GM19238 (cell line): ENCODE results near the gene KCND2.
"Not testable (repeated sequence)": the region's sequence is repeated elsewhere in the genome, so short reads cannot be mapped to it uniquely, and the experiment has no call there.

ENCODE experiments used
- DNase-seq: peaks from one replicate; pipeline ENCODE4 v3.0.0; 2011; ENCODE audit warnings: low spot score; ENCODE audit not compliant: insufficient read length

Gene KCND2

DNA sequence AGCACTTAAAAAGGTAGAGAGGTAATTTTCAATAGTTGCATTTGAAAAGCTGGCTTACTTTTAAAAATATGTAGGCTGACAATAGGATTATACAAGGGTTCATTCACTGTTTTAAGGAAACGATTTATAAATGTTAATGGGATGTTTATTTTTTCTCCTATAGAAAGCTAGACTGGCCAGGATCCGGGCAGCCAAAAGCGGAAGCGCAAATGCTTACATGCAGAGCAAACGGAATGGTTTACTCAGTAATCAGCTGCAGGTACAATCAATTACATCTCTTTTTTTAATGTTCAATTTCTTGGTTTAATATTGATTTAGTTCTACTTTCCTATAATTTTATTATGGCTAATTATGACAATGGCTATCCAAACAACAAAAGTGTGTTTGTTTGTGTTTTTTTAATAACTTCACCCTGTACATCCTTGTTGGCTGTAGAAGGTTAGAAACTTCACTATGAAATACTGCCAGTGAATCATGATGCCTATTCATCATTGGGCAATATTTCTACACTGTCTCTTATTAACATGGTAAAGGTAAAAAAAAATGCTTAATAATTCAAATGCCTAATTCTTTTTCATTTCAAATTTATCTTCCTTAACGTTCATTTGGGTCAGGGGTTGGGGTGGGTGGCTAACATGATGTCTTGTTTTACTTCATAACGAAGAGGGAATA is 468.5 kb downstream of the KCND2 start:
- DNase-seq: no peak

DNA sequence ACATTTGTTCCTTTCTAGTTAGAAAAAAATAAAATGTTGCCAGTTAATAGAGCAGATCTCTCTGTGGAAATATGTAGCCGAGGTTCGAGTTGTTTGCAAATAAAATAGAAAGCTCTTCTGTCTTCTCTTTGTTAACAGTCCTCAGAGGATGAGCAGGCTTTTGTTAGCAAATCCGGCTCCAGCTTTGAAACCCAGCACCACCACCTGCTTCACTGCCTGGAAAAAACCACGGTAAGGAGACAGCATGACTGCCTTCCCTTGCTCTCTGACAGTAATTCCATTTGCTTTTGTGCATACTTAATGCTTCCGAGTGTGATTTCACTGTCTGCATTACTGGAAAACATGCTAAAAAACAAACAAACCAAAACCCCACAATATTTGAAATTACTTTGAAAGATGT is 469.4 kb downstream of the KCND2 start:
- no peak for DNase-seq

DNA sequence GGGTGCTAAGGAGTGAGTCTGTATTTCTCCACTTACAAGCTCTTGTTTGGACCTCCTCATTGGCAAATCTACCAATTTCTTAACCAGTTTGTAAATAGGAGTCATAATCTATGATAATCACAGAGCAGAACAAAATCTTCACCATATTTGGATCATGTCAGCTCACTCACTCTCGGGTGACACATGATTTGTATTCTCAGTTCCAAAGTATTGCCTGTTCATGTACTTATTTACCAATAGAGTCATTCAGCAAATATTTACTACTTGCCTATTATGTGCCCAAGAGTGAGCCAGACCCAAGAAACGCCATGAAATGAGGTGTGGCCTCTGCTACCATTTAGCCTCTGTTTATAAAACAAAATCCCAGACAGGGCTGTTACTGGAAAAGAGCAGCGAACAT is 470.2 kb downstream of the KCND2 start:
- DNase-seq: no peak

DNA sequence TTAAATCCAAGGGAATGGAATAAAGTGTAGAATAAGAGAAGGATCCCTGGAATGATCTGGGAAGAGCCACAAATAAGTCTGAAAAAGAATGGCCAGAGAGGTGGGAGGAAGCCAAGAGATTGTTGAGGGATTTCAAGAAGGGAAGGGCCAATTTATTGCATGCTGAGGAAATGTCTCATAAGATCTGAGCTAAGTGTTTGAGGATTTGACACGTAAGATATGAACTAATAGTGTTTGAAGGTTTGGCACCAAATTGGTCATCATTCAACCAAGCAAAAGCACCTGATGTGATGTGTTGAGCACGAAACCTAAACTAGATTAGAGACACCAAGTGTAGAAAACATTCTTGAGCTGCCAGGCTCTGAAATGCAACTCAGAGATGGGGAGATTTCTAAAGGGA is 487.1 kb downstream of the KCND2 start:
- no peak for DNase-seq

DNA sequence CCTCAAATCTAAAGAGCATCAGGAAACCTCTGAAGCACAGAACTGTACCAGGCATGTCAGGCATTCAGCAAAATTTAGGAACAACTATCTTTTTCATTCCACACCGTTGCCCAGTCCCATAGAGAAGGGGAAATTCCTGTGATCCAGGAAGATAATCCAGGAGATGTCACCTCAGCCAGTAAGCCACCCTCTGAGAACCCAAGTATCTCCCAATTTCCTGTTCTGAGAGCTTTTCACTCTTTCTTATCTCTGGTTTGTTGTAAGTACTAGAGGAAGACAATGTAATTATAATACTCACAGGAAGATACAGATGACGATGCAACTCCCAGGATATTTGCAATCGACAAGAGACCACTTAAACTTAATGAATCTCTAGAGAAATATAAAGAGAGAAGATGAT is 487.9 kb downstream of the KCND2 start:
- DNase-seq: no peak

DNA sequence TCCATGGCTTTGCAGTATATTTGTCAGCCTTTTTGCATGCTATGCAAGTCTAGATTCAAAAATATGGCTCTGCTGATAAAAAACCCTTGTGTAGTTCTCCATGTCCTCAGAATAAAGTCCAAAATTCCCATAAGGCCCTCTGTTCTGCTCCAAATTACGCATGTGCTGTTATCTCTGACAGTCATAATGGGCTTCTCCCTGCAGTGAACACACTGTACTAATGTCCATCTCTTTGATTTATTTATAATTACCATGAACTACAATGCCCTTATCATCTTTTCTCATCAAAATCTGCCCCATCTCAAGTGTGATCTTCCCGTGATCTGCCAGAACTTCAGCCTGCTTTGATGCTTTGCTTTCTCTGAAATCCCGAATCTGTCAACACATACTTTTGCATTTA is 497.2 kb downstream of the KCND2 start:
- no peak for DNase-seq

DNA sequence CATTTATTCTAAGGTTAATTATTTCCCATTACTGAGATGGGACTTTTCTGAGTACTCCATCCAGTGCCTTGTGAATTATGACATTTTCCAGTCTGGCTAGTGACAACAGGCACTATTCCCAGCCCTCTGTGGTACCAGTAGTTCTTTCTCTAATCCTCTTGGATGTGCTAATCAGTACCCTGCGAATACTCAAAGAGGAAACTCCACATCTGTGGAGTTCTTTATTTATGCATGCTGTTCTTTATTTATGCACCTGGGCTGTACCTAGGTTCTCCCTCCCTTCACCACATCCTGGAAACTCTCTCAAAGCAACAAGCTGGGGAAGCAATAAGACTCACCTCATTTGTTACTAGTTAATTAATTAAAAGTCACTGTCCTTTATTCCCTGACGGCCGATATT is 501.5 kb downstream of the KCND2 start:
- no peak for DNase-seq

DNA sequence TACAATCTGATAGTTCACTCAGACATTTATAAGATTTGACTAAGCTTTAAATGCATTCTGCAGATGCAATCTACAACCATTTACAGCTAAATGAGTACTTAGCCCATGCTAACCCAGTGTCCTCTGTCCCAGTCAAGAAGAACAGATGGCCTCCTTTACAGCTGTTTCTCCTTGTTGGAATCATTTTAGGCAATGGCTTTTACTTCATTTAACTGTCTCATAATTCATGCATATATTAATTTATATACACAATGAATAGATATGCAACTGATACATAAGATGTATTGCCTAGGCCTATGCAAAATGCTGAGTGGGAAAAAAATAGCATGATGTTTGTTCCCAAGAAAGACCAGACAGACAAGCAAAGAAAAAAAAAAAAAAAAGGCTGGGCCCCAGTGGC is 502.8 kb downstream of the KCND2 start:
- DNase-seq: no peak

DNA sequence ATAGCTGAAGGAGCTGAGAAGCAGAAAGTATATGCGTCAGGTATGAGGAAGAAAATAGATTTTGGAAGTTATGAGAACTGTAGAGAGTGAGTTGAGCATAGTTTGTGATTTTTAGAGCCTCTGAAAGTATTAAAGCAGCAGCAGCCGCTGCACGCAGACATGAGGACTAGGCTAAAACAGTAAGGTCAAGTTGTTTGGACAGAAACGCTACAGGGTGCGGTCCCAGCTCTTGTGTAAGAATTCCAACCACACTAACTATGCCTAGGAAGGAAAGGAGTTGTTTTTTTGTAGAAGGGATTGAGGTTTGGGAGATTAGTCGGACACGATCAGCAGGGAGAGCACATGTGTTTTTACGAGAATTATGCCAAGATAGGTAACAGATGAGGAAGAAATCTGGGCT is 506.1 kb downstream of the KCND2 start:
- DNase-seq: not testable (repeated sequence)

DNA sequence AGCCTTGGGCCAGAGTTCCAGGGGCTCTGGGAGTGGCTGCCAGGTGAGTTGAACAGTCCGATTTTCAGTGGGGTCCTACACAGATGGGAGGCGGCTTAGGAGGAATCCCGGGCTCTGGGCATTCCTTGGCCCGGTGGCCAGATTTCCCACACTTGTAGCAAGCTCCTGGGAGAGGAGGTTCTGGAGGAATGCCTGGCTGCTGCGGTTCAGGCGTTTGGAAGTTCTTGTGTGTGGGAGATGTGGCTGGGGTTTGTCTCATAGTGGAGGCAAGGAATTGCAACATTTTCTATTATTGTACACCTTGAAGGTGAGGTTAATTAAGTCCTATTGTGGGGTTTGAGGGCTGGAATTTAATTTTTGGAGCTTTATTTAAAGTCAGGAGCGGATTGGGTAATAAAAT is 507.5 kb downstream of the KCND2 start:
- DNase-seq: not testable (repeated sequence)

DNA sequence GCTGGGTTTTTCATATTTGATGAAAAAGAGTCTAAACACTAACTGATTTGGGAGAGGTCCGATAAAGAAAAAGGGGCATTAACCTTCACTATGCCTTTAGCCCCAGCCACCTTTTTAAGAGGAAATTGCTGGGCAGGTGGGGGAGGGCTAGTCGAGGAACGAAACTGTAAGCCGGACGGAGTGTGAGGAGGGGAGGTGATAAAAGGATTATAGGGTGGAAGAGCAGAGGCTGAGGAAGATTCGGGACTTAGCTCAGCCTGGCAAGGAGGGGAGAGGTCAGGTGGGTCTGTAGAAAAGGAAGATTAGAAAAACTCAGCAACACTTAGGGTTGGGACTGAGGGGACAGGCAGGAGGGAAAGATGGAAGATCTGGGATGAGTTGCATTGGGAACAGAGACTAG is 508.0 kb downstream of the KCND2 start:
- no peak for DNase-seq

DNA sequence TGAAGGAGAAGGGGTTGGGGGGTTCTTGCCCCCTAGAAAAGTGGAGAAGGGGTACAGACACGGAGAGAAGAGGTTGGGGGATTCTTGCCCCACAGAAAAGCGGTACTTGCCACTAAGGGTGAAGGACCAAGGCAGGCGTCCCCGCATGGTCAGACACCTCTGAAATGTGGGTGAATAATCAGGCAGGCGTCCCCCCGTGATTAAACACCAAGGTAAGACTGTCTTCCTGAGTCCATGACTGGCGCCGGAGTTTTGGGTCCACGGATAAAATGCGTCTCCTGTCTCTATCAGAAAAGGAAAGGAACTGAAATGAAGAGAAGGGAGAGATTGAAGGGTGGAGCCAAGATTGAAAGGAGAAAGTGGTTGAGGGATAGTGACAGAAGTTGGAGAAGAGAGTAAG is 508.9 kb downstream of the KCND2 start:
- not testable (repeated sequence) for DNase-seq

DNA sequence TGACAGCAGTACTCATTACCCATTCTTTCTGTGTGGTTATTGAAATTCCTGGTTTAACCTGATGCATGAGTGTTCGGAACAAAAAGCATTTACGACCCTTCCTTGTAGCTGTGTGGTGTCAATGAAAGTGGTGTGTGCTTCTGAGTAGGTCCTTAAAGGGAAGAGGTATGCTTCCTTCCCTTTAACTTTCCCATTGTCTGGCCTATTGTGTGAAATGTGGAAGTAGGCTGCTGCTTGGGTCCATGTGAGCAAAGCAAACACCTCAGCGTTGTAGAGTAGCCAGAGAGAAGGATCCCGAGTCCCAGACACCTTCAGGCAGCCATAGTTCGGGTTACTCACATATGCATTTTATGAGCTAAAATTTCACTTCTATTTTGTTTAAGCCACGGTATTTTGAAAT is 510.3 kb downstream of the KCND2 start:
- no peak for DNase-seq

DNA sequence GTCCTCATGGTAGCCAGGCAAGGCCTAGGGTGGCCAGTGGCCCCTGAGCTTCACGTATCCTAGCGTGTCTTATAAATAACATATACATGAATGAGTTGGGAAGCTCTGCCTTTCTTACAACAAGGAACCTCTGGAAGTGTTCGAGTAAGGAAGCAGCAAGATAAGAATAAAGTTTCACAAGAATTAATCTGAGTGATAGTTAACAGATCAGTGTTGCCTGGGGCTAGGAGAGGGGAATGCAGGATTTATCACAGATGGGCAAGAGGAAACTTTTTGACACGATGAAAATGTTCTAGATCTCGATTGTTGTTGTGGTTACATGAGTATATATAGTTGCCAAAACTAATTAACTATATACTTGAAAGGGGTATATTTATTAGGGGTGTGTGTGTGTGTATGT is 510.7 kb downstream of the KCND2 start:
- DNase-seq: no peak

DNA sequence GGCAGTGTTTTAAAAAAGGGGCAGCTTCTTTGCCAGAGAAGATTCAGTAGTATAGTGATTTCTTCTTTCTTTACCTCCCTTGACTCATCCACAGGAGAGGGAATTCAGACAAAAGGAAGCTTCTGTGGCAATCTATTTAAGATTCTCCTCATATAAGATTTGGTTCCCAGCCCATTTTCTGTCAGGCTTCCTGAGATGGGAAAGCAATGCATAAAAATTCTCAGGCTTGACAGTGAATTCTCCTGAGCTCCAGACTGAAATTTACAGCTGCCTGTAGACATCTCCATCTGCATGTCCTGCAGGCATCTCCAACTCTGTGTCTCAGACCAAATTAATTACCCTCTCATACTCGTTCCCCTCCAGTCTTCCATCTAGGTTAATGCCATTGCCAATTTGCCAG is 512.1 kb downstream of the KCND2 start:
- no peak for DNase-seq

DNA sequence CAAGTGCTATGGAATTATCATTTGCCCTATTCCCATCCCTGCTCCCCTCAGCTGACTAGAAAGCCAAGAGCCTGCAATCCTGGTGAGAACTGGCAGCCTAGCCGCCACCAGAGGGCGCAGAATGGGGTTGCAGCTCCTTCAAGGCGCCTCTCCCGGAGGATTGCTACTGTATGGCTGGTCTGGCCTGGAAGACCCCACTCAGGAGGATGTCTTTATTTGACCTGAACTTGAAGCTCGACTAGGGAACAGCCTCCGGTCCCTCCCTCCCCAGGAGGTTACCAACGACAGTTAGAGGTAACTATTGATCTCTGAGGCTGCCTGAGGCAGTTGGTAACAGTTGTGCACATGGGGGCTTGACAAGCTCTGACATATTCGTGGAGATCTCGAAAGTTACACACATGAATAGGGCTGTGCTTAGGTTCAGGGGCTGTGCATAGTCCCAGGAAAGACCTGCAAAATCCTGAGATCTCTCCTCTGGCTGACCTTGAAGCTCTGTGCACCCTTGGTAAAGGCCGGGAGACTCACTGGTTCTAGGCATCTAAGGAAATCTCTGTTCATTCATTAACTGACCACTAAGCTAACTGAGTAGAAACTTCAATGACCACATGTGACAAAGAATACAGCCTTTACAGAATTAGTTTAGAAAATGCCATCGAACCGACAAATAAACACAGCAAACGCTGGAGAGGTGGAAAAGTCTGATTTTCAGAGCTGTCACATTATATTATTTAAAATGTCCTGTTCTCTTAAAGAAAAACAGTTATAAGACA is 519.3 kb downstream of the KCND2 start:
- DNase-seq: peak; percentile 24

DNA sequence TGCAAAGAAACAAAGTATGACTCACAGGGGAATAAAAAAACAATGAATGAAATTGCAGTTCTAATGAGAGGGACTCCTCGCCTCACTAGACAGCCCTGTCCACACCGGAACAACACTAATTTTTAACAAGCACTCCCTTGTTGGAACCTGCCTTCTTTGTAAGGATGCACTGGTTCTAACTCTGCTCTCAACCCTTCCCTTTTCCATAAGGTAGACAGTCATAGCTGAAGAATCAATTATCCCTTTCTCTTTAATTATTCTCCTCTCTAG is 519.8 kb downstream of the KCND2 start:
- DNase-seq: no peak

DNA sequence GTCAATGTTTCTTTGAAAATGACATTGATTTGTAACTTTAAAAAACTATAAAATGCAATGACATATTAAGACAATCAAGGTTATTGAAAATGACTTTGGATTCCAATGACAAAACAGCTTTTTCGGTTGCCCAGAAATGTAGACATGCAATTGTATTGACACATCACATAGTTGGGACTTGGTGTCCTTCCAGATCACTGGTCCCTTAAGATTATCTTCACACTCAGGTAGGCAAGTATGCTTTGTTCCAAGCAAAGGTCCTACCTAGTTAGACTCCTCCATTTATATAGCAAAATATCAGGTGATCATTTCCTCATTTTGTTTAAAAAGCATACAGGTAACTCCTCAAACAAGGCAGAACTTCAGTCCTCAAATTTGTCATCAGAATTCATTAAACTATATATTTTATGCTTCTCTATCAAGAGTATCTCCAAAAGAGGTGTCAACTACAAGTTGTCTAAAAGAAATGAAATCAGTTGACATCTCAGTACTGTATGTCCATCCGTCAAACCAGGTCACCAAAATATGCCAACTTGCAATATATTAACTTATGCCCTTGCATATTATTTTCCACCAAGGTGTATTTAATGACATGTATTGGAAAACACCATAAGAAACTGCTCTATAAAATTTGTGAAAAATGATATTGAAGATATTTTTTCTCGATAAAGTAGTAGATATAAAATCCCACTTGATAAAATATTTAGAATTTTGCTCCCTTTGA is 520.4 kb downstream of the KCND2 start:
- DNase-seq: no peak

DNA sequence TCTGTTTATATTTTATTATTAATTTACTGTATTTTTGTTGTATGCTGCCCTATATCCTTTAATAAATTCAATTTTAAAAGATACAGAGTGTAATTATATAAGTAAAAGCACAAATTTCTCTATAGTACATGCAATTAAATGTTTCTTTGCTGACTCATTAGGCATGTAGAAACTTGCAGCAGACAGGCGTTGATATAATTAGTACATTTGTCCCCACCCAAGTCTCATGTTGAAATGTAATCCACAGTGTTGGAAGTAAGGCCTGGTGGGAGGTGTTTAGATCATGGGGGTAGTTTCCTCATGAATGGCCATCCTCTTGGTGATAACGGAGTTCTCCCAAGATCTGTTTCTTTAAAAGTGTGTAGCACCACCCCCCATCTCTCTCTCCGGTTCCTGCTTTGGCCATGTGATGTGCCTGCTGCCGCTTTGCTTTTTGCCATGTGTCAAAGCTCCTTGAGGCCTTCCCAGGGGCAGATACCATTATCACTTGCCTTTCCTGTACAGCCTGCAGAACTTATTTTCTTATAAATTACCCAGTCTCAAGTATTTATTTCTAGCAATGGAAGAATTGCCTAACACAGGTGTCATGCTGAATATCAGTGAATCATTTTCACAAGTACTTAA is 521.2 kb downstream of the KCND2 start:
- no peak for DNase-seq

DNA sequence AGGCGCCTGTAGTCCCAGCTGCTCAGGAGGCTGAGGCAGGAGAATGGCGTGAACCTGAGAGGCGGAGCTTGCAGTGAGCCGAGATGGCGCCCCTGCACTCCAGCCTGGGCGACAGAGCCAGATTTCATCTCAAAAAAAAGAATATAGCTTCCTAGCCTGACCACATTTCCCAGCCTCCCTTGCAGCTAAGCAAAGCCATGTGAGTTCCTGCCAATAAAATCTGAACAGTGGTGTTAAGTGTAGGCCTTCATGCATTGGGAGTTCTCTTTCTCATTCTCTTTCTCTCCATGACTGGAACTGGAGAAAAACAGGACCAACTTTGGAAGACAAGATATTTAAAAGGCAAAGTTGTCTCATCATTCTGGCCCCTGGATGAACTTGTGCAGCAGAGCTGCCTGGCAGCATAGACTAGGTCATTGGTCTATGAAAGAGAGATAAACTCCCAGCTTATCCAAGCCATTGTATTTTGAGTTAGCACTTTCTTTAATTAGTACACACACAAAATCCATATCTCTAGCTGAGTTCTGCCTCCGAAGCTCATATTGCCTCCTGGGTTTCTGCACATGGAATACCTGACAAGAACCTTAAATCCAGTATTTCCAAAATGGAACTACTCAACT is 524.2 kb downstream of the KCND2 start:
- DNase-seq: no peak

DNA sequence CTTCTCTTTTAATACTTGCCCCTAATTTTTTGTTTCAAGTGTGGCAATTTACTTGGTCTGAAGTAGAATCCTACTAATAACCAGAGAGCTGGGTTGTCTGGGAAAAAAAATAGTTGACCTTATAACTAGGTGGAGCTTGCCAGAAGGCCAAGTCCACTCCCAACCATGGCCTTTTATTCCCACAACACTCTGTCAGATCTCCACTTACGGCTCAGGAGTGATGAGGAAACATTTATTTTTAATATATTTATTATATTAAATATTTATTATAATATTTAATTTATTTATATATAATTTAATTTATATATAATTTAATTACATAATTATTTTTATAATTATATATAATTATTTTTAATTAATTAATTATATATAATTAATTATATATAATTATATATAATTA is 526.2 kb downstream of the KCND2 start:
- DNase-seq: no peak
